ENCODE measurements around the gene GPR26.

GPR26 gene

DNA sequence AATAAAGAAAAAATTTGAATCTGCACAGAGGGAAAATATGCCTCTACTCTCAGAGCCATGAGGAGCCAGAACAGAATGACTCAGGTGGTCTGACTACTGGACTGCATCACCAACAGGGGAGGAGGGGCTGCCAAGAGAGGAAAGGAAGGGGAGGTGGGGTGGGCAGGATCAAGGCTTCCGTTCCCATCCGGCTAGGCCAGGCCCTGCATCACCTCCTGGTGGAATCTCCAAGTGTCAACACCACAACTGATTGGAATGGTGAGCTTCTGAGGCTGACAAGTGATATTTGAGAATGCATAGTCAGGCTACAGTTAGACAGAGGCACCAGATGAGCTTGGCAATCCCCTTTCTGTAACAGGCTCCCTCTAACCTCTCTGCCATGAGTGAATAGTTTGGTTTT lies 10.4 kb upstream of the GPR26 start:
- ChIA-PET POLR2A (no interaction called here), CTCF (no interaction called here)
- no peak overlapping the region for H3K27ac ChIP-seq (ENCODE audit: extremely low read depth, low read depth, low read length)
- H3K4me3 ChIP-seq (ENCODE audit: low read depth, low read length) = no peak overlapping the region
- TF ChIP-seq ZNF133 (tag by site-specific recombination; IDR thresholded peaks at IDR 0.05) = no peak
- no peak for TF ChIP-seq YY1 (tag by site-specific recombination; IDR thresholded peaks at IDR 0.05)
- no peak for TF ChIP-seq ZNF473 (tag by site-specific recombination; IDR thresholded peaks at IDR 0.05)
- TF ChIP-seq ZFP37 (tag by site-specific recombination; IDR thresholded peaks at IDR 0.05) = no peak
- TF ChIP-seq ZNF658 (tag by site-specific recombination; IDR thresholded peaks at IDR 0.05) = no peak
- no peak for TF ChIP-seq ZNF266 (tag by site-specific recombination; IDR thresholded peaks at IDR 0.05; ENCODE audit: low read depth)
- no peak for TF ChIP-seq ZNF311 (tag by site-specific recombination; IDR thresholded peaks at IDR 0.05; ENCODE audit: borderline replicate concordance)
- no peak for TF ChIP-seq ZBTB1 (tag by site-specific recombination; IDR thresholded peaks at IDR 0.05)
- no peak for TF ChIP-seq ZNF677 (tag by site-specific recombination; IDR thresholded peaks at IDR 0.05)
- TF ChIP-seq, protein P1, sequence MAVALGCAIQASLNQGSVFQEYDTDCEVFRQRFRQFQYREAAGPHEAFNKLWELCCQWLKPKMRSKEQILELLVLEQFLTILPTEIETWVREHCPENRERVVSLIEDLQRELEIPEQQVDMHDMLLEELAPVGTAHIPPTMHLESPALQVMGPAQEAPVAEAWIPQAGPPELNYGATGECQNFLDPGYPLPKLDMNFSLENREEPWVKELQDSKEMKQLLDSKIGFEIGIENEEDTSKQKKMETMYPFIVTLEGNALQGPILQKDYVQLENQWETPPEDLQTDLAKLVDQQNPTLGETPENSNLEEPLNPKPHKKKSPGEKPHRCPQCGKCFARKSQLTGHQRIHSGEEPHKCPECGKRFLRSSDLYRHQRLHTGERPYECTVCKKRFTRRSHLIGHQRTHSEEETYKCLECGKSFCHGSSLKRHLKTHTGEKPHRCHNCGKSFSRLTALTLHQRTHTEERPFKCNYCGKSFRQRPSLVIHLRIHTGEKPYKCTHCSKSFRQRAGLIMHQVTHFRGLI (tag by site-specific recombination; IDR thresholded peaks at IDR 0.05) = no peak
- no peaks in the 10 kb centered on the region for H3K9me3 ChIP-seq (ENCODE audit: control insufficient read depth, insufficient read depth, low read depth, low read length)
- no peaks in the 10 kb centered on the region for H3K36me3 ChIP-seq (ENCODE audit: control insufficient read depth in 2 of 2, insufficient read depth in 1 of 2, low read length in 2 of 2)
- no peaks in the 10 kb centered on the region for H3K4me1 ChIP-seq (ENCODE audit: control insufficient read depth, insufficient read depth, low read length)

DNA sequence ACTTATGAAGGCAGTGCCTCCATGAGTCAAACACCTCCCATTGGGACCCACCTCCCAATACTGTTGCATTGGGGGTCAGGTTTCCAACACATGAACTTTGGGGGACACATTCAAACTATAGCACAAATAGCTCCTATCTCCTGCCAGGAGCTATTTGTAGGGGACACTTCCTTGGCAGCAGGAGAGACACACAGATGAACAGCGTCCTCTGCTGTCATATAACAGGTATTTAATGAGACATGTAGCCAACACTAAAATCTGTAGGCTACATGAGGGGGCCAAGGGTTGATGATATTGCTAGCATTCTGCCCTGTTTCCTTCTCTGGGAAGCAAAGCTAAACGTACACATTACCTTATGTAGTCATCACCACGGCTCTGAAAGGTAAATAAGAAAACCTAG lies 2.6 kb upstream of the GPR26 start:
- H3K36me3 ChIP-seq (ENCODE audit: control insufficient read depth in 2 of 2, insufficient read depth in 1 of 2, low read length in 2 of 2) = no peaks in the 10 kb centered on the region
- ChIA-PET CTCF (interaction anchor here (1.5 kb wide), 1 partner anchor 81 kb away, joined by 6 read pairs; no protein-coding TSS in a partner anchor), POLR2A (no interaction called here)
- H3K27ac ChIP-seq (ENCODE audit: extremely low read depth, low read depth, low read length) = no peak overlapping the region
- no peak overlapping the region for H3K4me3 ChIP-seq (ENCODE audit: low read depth, low read length)
- no peaks in the 10 kb centered on the region for H3K4me1 ChIP-seq (ENCODE audit: control insufficient read depth, insufficient read depth, low read length)
- no peak for TF ChIP-seq ZNF184 (tag by site-specific recombination; IDR thresholded peaks at IDR 0.05)
- no peak for TF ChIP-seq RBAK (tag by site-specific recombination; IDR thresholded peaks at IDR 0.05)
- TF ChIP-seq, protein P2, sequence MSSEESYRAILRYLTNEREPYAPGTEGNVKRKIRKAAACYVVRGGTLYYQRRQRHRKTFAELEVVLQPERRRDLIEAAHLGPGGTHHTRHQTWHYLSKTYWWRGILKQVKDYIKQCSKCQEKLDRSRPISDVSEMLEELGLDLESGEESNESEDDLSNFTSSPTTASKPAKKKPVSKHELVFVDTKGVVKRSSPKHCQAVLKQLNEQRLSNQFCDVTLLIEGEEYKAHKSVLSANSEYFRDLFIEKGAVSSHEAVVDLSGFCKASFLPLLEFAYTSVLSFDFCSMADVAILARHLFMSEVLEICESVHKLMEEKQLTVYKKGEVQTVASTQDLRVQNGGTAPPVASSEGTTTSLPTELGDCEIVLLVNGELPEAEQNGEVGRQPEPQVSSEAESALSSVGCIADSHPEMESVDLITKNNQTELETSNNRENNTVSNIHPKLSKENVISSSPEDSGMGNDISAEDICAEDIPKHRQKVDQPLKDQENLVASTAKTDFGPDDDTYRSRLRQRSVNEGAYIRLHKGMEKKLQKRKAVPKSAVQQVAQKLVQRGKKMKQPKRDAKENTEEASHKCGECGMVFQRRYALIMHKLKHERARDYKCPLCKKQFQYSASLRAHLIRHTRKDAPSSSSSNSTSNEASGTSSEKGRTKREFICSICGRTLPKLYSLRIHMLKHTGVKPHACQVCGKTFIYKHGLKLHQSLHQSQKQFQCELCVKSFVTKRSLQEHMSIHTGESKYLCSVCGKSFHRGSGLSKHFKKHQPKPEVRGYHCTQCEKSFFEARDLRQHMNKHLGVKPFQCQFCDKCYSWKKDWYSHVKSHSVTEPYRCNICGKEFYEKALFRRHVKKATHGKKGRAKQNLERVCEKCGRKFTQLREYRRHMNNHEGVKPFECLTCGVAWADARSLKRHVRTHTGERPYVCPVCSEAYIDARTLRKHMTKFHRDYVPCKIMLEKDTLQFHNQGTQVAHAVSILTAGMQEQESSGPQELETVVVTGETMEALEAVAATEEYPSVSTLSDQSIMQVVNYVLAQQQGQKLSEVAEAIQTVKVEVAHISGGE (tag by site-specific recombination; conservative IDR thresholded peaks at IDR 0.05; ENCODE audit: low read depth) = no peak
- no peak for TF ChIP-seq SP2 (tag by site-specific recombination; IDR thresholded peaks at IDR 0.05)
- H3K9me3 ChIP-seq (ENCODE audit: control insufficient read depth, insufficient read depth, low read depth, low read length) = no peaks in the 10 kb centered on the region

DNA sequence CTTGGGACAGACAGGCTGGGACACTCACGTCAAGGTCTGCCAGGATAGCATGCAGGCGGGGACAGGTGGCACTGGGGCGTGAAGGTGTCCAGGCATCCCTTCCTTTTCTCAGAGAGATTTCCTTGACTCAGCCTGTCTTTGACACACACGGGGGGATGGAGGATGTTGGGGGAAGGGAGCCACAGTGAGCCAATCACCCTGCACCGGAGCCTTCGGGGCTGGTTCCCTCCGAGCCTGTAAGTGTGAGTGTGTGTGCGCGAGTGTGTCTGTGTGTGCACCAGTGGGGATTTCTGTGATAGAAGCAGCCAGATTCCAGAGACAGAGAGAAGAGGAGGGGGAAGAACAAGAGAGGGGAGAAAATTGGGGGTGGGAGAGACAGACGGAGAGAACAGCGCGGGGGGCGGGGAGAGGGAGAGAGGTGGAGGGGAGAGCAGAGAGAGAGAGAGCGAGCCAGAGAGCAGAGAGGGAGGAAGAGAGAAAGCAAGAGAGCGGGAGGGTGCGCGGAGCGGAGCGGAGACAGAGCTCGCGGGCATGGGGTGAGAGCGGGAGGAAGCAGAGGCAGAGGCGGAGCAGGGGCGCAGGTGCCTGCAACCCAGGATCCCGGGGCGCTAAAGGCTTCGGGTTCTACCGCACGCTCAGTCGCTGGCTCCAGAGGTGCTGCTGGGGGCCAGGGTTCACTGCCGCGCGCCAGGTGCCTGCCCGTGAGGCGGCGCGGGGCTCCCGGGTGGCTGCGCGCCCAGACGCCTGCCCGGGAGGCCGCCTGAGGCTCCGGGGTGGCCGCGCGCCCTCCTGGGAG lies 466 bp upstream of the GPR26 start:
- Histone ChIP-seq H3K9me3 (ENCODE audit: control insufficient read depth, insufficient read depth, low read depth, low read length) (no peaks in the 10 kb centered on the region), H3K4me1 (ENCODE audit: control insufficient read depth, insufficient read depth, low read length) (no peaks in the 10 kb centered on the region), H3K4me3 (ENCODE audit: low read depth, low read length) (no peak overlapping the region), H3K27ac (ENCODE audit: extremely low read depth, low read depth, low read length) (no peak overlapping the region), H3K36me3 (ENCODE audit: control insufficient read depth in 2 of 2, insufficient read depth in 1 of 2, low read length in 2 of 2) (no peaks in the 10 kb centered on the region)
- POLR2A ChIA-PET = no interaction called here
- TF ChIP-seq EGR2 (tag by site-specific recombination; IDR thresholded peaks at IDR 0.05; ENCODE audit: low read depth) (no peak), ZFHX2 (tag by site-specific recombination; conservative IDR thresholded peaks at IDR 0.05) (no peak), ZNF426 (tag by site-specific recombination; IDR thresholded peaks at IDR 0.05) (no peak), ZNF133 (tag by site-specific recombination; IDR thresholded peaks at IDR 0.05) (no peak)
- TF ChIP-seq, protein P3, sequence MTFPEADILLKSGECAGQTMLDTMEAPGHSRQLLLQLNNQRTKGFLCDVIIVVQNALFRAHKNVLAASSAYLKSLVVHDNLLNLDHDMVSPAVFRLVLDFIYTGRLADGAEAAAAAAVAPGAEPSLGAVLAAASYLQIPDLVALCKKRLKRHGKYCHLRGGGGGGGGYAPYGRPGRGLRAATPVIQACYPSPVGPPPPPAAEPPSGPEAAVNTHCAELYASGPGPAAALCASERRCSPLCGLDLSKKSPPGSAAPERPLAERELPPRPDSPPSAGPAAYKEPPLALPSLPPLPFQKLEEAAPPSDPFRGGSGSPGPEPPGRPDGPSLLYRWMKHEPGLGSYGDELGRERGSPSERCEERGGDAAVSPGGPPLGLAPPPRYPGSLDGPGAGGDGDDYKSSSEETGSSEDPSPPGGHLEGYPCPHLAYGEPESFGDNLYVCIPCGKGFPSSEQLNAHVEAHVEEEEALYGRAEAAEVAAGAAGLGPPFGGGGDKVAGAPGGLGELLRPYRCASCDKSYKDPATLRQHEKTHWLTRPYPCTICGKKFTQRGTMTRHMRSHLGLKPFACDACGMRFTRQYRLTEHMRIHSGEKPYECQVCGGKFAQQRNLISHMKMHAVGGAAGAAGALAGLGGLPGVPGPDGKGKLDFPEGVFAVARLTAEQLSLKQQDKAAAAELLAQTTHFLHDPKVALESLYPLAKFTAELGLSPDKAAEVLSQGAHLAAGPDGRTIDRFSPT (tag by site-specific recombination; IDR thresholded peaks at IDR 0.05) = no peak
- CTCF ChIA-PET = no interaction called here

All from HEK293 (cell line).